DMS153 treated with DMSO at 0.1 percent for 48 hours (cell line): ENCODE measurements around the gene COX6B2.
A peak's percentile ranks its signal among the peaks of the same experiment; 100 is the strongest.

ENCODE experiments used
- DNase-seq: peaks from one replicate; lab custom pipeline; 2025; ENCODE audit not compliant: unreplicated experiment; lab: John Stamatoyannopoulos, UW

The COX6B2 gene

GRCh38 chr19:55315956-55316525 is 38.5 kb downstream of the COX6B2 start:
- no peak for DNase-seq

- no peak for DNase-seq
Observed at GRCh38 chr19:55314396-55314795, 40.1 kb downstream of the COX6B2 start.

- DNase-seq, result no peak
Observed at GRCh38 chr19:55312621-55313512, 41.7 kb downstream of the COX6B2 start.

- DNase-seq, result no peak
Observed at GRCh38 chr19:55311797-55312196, 42.7 kb downstream of the COX6B2 start.

- DNase-seq, result no peak
Observed at GRCh38 chr19:55311397-55311796, 43.1 kb downstream of the COX6B2 start.

GRCh38 chr19:55310498-55310897 is 44.0 kb downstream of the COX6B2 start:
- DNase-seq, result no peak

GRCh38 chr19:55309448-55309847 is 45.1 kb downstream of the COX6B2 start:
- no peak for DNase-seq

- DNase-seq, result no peak
Observed at GRCh38 chr19:55308281-55308680, 46.2 kb downstream of the COX6B2 start.

GRCh38 chr19:55306712-55307111 is 47.8 kb downstream of the COX6B2 start:
- no peak for DNase-seq

GRCh38 chr19:55305983-55306562 is 48.4 kb downstream of the COX6B2 start:
- DNase-seq, result no peak

- DNase-seq, result no peak
Observed at GRCh38 chr19:55305491-55305890, 49.0 kb downstream of the COX6B2 start.

- DNase-seq, result no peak
Observed at GRCh38 chr19:55304980-55305379, 49.5 kb downstream of the COX6B2 start.

GRCh38 chr19:55304279-55304978 is 50.1 kb downstream of the COX6B2 start:
- DNase-seq, result peak; percentile 7

GRCh38 chr19:55303477-55303876 is 51.0 kb downstream of the COX6B2 start:
- DNase-seq, result no peak

GRCh38 chr19:55302318-55302703 is 52.2 kb downstream of the COX6B2 start:
- no peak for DNase-seq

GRCh38 chr19:55301459-55302317 is 52.8 kb downstream of the COX6B2 start:
- DNase-seq, result peak; percentile 88

GRCh38 chr19:55300886-55301458 is 53.5 kb downstream of the COX6B2 start:
- DNase-seq, result no peak

GRCh38 chr19:55299991-55300390 is 54.5 kb downstream of the COX6B2 start:
- DNase-seq, result no peak
